ENCODE data around the gene SMIM9.
"Not testable (repeated sequence)": the region's sequence is repeated elsewhere in the genome, so short reads cannot be mapped to it uniquely, and the experiment has no call there.

Gene SMIM9

DNA sequence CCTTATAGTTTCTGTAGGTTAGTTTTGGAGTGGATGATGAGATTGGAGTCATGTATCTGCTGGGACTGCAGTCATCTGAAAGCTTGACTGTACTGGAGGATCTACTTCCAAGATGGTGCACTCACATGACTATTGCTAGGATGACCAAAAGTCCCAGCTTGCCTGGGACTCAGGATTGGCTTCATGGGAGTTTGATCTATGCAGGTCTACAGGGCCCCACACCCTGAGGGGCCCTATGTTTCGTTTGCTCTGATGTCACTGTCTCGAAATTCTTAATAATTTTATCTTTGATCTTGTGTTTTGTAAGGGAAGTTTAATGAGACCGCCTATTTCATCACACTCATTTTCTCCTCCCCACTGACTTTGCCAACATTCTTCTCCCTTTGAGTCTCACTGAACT, at the start of gene SMIM9:
Gene SMIM9 (minus strand): TSS at position 101 of the 400 bp plus-strand sequence. CDS start 3,806 bp downstream, outside the sequence.
- DNase-seq: no peak

DNA sequence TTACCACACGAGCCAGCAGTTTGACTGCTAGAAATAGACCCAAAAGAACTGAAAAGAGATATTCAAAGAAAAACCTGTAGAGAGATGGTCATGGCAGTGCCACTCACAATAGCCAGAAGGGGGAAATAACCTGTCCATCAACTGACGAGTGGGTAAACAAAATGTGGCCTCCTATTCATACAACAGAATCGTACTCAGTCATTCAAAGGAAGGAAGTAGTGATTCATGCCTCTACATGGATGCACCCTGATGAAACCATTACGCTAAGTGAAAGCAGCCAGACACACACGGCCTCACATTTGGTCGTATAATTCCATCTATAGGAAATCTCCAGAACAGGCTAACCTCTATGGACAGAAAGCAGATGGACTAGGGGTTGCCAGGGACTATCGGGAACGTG, 49.6 kb upstream of the SMIM9 start:
- DNase-seq: not testable (repeated sequence)

DNA sequence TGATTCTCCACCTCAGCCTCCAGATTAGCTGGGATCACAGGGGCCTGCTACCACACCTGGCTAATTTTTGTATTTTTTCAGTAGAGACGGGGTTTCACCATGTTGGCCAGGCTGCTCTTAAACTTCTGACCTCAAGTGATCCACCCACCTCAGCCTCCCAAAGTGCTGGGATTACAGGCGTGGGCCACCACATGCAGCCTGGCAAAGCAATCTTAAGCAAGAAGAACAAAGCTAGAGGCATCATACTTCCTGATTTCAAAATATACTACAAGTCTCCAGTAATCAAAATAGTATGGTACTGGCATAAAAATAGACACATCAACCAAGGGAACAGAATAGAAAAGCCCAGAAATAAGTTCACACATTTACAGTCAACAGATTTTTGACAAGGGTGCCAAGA, 38.9 kb upstream of the SMIM9 start:
- DNase-seq: no peak

DNA sequence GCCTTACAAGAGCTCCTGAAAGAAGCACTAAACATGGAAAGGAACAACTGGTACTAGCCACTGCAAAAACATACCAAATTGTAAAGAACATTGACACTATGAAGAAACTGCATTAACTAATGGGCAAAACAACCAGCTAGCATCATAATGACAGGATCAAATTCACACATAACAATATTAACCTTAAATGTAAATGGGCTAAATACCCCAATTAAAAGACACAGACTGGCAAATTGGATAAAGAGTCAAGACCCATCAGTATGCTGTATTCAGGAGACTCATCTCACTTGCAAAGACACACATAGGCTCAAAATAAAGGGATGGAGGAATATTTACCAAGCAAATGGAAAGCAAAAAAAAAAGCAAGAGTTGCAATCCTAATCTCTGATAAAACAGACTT, 34.1 kb upstream of the SMIM9 start:
- DNase-seq: not testable (repeated sequence)

DNA sequence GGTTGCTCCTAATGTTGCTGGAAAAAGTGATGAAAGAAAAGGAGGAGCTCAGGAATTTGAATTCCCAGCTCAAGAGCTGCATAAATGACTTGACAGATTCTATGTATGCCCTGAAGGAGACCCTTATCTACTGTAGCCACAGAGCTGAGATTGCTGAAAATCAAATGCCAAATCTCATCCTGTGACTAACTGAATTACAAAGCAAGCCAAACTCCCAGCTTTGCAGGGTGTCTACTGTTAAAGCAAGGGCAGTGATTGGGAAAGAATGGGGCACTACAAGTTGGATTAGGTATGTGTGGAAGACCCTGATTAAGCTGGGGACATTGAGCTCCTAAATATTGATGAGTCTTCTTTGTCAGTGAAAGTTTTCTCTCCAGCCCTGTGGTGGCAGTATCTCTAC, 20.8 kb upstream of the SMIM9 start:
- no peak for DNase-seq

DNA sequence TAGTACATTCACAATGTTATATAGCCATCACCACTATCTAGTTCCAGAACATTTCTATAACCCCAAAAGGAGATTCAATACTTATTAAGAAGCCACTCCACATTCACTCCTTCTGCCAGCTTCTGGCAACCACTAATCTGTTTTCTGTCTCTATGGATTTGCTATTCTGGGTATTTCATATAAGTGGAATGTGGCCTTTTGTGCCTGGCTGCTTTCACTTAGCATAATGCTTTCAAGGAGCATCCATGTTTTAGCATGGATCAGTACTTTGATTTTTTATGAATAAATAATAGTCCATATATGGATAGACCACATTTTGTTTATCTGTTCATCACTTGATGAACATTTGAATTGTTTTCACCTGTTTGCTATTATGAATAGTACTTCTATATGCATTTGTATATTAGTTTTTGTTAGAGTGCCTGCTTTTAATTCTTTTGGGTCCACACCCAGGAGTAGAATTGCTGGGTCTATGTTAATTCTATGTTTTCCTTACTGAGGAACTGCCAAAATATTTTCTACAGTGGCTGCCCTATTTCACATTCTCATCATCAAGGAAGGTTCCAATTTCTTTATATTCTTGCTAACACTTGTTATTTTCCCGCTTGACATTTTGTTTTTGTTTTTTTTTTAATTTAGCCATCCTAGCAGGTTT, 16.6 kb upstream of the SMIM9 start:
- DNase-seq: no peak

DNA sequence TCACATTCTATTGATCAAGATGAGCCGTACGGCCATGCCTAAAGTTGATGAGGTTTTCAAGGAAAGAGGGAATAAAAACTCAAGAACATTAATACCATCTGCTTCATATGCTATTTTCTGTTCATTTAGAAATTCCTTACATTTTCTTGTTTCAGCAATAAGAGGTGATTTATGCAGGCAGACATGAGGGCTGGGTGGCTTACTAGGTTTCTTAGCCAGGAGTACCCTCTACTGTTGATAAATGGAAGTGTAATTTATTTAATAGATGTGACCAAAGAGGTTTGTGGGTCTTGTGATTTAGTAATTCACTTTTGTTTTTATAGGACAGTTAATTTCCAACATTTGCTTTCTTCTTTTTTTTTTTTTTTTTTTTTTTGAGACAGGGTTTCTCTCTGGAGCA, 6.4 kb upstream of the SMIM9 start:
- peak; percentile 64 for DNase-seq

DNA sequence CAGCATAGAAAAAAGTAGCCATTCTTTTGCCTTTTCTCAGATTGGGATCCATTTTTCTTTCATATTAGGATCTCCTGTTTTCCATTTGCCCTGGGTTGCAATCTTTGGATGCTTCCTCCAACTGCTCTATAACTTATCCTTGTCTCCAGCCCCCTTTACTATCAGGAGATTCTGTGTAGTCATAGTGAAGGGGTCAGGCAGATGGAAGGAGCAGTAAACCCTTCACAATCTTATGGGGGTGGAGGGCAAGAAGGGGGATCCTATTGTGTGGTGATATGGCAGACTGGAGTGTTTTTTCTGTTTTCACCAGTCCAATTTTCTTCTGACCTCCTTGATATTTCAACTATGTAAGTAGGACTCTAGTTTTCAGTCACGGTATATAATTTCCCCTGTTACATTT, 1.7 kb upstream of the SMIM9 start:
- no peak for DNase-seq

DNA sequence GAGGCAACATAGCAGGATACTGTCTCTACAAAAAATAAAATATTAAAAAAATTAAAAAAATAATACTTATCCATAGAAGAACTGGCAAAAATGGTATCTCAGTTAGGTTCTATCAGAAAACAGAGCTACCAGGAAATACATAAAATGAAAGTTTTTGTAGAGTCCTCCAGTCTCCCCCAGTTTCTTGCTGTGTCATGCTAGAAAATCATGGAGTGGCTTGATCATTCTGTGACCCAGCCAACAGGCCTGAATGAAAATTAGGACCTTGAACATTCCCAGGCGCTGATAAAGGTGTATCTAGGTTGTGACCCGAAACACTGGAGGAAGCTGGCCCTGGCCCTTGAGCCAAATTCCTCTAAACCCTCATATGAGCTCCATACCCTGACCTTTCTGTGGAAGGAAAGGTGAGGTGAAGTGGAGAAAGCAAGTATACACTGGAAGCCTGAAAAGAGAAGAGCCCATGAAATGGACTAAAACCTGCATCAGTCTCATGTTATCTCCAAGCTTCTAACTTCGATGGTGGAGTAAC, 652 bp downstream of the SMIM9 start:
- DNase-seq: no peak

DNA sequence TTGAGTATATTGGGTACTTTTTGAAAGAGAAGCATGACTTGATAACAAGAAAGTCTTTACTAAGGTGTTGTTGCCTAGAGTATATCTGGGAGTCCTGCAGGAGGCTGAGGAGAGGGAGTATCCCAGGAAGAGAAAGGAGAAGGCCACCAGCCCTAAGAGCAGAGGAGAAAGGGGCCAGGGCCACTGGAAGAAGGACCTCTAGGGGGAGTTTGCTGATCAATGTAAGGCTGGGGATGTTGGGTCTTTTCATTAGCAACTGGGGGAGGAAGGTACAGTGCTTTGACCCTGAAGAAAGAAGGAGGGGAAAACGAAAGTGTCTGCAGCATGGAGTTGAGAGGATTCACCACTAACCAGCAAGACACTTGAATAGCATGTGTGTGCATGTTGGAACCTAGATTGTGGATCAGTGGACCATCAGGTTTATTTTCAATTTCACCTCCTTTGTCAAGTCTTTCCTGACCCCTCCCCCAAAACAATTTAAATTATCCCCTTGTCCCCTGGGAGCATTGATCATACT, 4.5 kb downstream of the SMIM9 start:
- DNase-seq: no peak

DNA sequence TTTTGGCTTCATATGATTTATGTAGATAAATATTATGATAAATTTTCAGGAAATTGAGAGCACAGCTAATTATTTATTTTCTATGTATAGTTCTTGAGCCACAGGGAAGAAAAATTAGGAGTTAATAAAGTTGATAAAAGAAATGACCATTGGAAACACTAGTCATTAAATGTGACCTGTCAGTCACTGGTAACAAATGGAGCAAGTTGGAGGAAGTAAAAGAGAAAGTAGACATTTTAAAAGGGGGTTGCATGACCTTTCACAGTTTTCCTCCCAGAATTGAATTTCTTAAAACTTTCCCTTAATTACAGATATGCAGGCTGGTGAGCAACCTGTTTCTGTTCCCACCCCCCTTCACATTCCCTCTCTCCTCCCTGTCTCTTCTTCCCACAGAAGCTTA, 5.3 kb downstream of the SMIM9 start:
- DNase-seq: no peak

DNA sequence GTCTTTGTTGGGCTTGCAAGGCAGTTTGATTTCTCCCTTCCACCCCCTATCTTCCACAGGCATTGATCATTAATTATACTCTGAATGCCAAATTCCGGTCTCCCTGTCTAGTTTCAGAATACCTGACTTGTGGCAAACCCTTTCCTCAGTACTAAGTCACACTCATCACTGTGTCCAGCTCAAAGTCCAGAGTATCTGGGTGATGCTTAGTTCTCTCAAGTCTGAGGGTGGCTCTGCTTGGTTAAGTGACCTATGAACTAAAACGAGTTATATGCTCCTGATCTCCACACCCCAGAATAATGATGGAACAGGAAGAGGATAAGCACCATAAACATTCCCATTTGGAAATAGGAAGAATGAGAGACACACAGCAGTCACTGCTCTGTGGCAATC, 6.5 kb downstream of the SMIM9 start:
- no peak for DNase-seq

DNA sequence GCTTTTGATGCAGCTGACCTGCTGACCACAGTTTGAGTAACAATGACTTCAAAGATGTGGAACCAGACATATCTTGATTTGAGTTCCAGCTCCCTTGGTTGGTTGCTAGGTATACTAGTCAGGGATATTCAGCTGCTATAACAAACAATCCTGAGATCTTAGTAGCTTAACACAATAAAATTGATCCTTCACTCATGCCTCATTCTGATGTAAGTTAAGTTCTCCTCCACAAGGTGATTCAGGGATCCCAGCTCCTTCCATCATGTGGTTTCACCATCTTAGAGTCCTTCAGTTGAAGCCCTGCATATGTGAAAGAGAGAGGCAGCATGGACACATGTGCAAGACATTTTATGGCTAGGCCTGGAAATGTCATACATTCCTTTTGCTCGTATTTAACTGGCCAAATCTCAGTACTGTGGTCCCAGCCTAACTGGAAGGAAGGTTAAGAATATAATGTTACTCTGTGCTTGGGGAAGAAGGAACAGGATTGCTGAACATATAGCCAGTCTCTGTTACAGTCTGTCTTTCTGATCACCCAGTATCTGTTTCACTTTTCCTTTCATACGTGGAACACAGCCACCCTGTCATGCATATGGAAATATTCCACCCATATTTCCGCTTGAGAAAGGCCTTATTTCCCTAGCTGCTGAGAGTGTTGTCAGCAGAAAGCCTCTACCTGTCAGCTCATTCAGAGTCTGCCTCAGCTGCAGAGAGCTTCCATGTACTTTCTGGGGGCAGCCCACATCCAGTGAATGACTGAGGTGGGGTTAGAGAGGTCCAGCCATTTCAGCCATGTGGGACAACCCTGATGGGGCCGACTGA, 7.1 kb downstream of the SMIM9 start:
- no peak for DNase-seq

DNA sequence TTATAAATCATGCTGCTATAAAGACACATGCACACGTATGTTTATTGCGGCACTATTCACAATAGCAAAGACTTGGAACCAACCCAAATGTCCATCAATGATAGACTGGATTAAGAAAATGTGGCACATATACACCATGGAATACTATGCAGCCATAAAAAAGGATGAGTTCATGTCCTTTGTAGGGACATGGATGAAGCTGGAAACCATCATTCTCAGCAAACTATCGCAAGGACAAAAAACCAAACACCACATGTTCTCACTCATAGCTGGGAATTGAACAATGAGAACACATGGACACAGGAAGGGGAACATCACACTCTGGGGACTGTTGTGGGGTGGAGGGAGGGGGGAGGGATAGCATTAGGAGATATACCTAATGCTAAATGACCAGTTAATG, 8.9 kb downstream of the SMIM9 start:
- DNase-seq: not testable (repeated sequence)

DNA sequence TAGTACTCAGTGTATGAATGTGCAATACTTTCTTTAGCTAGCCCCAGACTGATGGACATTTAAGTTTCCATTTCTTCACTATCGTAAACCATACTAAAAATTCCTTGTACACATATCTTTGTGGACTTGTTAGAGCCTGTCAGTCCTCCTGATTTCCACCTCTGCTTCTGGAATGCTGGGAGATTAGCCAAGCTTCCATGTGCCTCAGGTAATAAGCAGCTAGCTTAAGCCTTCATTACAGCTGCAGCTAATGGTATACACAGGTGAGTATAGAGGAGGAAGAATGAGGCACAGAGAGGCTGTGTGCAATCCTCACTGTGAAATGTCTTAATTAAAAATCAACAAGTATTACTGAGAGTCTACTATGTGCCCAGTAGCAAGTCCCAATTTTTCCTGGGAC, 9.8 kb downstream of the SMIM9 start:
- no peak for DNase-seq

DNA sequence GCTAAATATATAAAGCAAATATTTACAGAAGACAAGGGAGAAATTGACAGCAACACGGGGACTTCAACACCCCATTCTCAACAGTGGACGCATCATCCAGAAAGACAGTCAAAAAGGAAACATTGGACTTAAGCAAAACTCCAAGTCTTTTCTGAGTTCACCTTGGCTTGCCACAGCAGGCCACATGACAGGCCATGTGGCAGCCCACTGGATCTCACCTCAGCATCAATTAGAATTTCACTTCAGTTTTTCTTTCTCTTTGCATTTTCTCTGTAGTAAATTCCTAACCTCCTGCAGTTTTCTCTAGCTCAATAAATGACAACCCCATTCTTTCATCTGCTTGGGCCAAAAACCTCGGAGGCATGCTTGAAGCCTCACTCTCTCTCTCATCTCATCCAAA, 12.4 kb downstream of the SMIM9 start:
- no peak for DNase-seq

DNA sequence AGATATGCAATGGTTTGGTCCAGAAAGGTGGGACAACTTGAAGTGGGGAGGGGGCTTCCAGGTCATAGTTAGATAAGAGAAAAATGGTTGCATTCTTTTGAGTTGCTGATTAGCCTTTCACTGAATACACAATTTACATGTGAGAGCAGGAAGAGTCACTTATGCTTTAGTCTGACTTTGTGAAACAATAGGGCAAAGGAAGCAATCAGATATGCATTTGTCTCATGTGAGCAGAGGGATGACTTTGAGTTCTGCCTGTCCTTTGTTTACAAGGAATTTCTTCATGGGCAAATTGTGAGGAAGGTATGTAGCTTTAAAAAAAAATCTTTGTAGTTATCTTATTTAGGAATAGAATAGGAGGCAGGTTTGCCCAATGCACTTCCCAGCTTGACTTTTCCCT, 12.9 kb downstream of the SMIM9 start:
- no peak for DNase-seq

DNA sequence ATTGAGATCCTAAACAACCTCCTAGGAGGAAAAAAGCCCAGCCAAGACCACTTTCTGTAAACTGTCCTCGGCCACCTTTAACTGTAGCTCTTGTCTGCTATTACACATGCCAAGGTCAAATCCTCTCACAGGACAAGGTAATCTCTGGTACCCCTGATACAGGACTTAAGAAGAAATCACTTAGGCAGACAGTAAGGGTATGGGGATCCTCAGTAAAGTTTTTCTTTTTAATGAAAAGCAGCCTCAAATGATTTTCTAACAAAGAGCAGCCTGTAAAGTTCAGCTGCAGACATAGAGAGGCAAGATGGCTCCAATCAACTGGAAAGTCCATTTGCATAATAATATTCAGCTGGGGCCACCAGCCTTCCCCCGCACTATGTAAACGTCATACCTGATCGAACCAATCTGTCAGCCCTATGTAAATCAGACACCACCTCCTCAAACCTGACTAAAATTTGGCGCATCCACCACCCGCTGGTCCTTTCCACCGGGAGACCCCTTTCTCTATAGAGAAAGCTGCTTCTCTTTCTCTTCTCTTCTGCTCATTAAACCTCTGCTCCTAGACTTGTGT, 14.6 kb downstream of the SMIM9 start:
- DNase-seq: no peak

DNA sequence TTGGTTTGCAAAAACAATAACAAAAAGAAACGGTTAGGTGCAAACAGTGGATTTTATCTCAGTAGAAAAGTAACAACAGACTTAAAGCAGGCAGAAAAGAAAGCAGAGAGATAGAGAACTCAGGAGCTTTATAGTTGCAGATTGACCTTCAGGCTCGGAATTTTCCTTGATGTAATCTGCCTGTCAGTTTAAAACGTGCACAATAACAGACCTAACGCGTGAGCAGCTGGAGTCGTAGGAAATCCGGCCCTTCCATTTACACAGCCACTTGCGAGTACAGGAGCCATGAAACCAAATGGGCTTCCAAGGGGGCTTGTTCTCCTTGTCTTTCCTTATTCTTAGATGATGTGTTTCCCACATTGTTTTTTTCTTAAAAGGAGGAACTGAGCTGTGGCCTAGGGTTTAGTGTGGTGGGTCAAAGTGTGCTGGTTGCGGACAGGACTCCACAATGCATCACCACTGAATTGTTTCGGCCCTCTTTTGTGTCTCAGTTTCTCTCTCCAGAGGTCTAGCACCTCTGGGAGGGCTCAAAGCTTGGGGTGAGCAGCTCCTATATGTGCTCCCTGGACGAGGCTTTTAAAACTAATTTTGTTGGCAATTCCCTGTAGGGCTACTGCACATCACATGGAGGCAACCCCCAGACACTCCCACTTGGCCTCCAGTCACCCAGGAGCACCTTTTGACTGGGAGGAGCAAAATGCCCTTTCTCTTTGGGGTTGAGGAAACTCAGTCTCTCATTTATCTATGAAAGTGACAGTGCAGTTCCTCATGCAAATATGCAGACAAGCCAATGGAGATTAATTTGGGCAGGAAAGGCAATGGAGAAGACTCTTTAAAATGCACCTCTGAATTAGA, 15.3 kb downstream of the SMIM9 start:
- DNase-seq: no peak

DNA sequence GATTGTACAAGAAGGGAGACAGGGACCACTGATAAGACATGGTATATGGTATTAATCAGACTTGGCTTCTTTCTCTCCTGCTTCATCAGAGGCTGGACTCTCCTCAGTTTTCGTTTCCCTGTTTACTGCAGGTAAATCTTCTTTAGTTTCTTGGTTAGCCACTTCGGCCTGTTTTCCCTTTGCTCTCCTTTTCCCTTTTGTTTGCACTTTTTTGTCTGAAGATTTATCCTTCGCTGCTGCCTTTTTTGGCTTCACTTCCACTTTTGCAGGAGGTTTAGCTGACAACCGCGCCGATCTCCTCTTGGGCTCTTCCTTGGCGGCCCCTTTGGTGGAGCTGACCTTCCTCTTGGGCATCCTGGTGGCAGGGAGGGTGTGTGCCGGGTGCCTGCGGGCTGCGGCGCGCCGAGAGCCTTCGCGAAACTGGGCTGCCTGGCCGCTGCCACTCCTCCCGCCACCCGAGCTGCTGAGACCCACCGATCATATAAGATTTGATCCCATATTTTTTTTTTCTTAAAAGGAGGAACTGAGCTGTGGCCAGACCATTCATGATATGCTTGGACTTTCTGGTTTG, 17.3 kb downstream of the SMIM9 start:
- DNase-seq: not testable (repeated sequence)

DNA sequence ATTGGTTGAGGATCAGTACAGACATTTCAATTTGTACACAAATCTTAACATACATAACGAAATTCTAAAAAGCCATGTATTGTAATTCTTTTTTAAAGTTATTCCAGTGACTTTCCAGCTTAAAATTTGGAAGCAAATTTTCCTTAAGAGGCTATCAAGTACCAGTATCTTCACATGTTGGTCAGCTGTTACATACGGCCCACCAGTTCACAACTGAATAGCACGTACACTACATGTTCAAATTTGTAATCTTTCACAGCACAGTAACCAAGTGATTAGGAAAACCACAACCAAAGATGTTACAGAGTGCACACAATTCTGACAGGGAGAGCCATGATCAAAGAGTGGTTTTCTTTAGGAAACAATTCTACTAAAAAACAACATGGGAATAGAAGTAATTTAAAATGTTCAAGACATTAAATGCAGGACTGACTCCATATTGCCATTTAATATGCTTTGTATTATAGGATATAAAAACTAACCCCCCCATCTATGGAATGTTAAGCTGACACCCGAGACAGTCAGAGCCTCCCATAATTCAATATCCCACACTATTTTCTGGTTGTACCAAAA, 18.1 kb downstream of the SMIM9 start:
- not testable (repeated sequence) for DNase-seq

DNA sequence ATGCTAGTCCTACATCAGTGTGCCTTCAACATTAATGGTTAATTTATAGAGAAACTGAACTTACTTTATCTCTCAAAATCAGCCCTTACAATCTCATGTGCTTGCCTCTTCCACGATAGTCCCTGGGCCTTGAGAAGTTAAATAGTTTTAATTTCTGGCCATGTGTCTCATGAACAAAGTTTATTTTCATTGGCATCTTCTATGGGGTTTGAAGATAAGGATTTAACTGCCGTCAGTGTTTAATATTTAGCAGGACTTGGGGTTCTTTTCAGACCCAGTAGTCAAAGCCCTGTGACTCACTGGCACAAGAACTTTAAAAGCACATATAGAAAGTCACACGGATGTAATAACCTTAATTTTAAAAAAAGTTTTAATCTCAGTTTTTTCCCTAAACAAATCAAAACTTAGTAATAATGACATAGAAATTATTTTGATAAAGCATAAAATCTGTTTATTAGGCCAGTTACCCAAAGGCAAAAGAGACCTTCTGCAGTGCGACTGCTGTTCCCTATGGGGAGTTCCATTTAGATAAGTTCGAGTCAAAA, 19.1 kb downstream of the SMIM9 start:
- DNase-seq: no peak

All from NCI-H1694 (cell line).